Parathyroid adenoma (tissue), 2 donors: ENCODE measurements around the gene MAP3K10.

ENCODE experiments used
- H2AFZ ChIP-seq: fragments of 300-600 bp; sonication (generic); one replicate; pipeline ENCODE4 v1.7.0; 2017; ENCODE audit warnings: antibody characterized with exemption, mild to moderate bottlenecking
- H3K27ac ChIP-seq: fragments of 300-600 bp; sonication (generic); one replicate; pipeline ENCODE4 v1.7.0; 2017
- H3K27me3 ChIP-seq: fragments of 300-600 bp; sonication (generic); one replicate; pipeline ENCODE4 v1.7.0; 2017; ENCODE audit warnings: low read length; ENCODE audit not compliant: control insufficient read depth, insufficient read depth
- H3K36me3 ChIP-seq: fragments of 300-600 bp; sonication (generic); one replicate; pipeline ENCODE4 v1.7.0; 2017; ENCODE audit warnings: low read length; ENCODE audit not compliant: control insufficient read depth, insufficient read depth
- H3K4me1 ChIP-seq: fragments of 300-600 bp; sonication (generic); one replicate; pipeline ENCODE4 v1.7.0; 2017; ENCODE audit warnings: control low read depth
- H3K4me2 ChIP-seq: fragments of 300-600 bp; sonication (generic); one replicate; pipeline ENCODE4 v1.7.0; 2017; ENCODE audit warnings: low read length
- H3K4me3 ChIP-seq: fragments of 300-600 bp; sonication (generic); one replicate; pipeline ENCODE4 v1.7.0; 2017; ENCODE audit warnings: low read depth, low read length
- H3K79me2 ChIP-seq: fragments of 300-600 bp; sonication (generic); one replicate; pipeline ENCODE4 v1.7.0; 2017; ENCODE audit warnings: control low read depth
- H3K9ac ChIP-seq: fragments of 300-600 bp; sonication (generic); one replicate; pipeline ENCODE4 v1.7.0; 2017; ENCODE audit warnings: mild to moderate bottlenecking
- H3K9me3 ChIP-seq: fragments of 300-600 bp; sonication (generic); one replicate; pipeline ENCODE4 v1.7.0; 2017; ENCODE audit warnings: low read length; ENCODE audit not compliant: control insufficient read depth
- TF ChIP-seq, protein P1 (sequence below): fragments of 300-600 bp; sonication (generic); IDR thresholded peaks from one replicate; pipeline ENCODE4 v1.7.0; 2017; ENCODE audit warnings: antibody characterized with exemption, mild to moderate bottlenecking
- donor health status: primary hyperparathyroidism.

MAP3K10 gene

DNA sequence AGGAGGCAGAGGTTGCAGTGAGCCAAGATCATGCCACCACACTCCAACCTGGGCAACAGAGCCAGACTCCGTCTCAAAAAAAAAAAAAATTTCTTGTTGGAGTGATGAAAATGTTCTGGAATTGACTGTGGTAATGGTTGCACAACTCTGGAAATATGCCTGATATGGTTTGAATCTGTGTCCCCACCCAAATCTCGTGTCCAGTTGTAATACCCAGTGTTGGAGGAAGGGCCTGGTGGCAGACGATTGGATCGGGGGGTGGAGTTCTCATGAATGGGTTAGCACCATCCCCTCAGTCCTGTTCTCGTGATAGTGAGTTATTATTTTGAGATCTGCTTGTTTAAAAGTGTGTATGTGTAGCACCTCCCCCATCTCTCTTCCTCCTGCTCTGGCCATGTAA lies 41.1 kb upstream of the MAP3K10 start:
- Histone ChIP-seq H3K36me3 (no peaks in the 10 kb centered on the region), H3K4me3 (no peak overlapping the region), H3K4me2 (no peak overlapping the region), H3K9ac (no peak overlapping the region), H3K27me3 (no peaks in the 10 kb centered on the region), H3K27ac (no peak overlapping the region), H3K9me3 (no peaks in the 10 kb centered on the region), H2AFZ (no peak overlapping the region), H3K79me2 (no peaks in the 10 kb centered on the region), H3K4me1 (no peaks in the 10 kb centered on the region)
- TF ChIP-seq, protein P1, sequence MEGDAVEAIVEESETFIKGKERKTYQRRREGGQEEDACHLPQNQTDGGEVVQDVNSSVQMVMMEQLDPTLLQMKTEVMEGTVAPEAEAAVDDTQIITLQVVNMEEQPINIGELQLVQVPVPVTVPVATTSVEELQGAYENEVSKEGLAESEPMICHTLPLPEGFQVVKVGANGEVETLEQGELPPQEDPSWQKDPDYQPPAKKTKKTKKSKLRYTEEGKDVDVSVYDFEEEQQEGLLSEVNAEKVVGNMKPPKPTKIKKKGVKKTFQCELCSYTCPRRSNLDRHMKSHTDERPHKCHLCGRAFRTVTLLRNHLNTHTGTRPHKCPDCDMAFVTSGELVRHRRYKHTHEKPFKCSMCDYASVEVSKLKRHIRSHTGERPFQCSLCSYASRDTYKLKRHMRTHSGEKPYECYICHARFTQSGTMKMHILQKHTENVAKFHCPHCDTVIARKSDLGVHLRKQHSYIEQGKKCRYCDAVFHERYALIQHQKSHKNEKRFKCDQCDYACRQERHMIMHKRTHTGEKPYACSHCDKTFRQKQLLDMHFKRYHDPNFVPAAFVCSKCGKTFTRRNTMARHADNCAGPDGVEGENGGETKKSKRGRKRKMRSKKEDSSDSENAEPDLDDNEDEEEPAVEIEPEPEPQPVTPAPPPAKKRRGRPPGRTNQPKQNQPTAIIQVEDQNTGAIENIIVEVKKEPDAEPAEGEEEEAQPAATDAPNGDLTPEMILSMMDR, result no peak

DNA sequence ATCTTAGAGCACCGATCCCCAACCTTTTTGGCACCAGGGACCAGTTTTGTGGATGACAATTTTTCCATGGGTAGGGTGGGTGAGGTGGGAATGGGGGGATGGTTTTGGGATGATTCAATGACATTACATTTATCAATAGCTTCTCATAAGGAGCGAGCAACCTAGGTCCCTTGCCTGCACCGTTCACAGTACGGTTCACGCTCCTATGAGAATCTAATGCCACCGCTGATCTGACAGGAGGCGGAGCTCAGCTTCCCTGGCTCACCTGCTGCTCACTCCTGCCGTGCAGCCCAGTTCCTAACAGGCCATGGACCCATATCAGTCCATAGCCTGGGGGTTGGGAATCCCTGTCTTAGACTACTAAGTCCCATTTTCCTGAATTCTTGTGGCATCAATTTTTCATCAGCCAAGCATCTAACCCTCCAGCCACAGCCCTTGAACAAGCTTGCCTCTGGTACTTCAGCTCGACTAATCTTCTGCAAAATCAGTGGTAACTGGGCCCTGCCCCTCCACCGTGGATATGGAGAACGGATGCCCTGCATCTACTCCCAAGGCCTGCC lies 37.0 kb upstream of the MAP3K10 start:
- Histone ChIP-seq H3K27ac (no peak overlapping the region), H3K79me2 (no peaks in the 10 kb centered on the region), H3K36me3 (no peaks in the 10 kb centered on the region), H2AFZ (no peak overlapping the region), H3K4me1 (no peaks in the 10 kb centered on the region), H3K9ac (no peak overlapping the region), H3K9me3 (no peaks in the 10 kb centered on the region), H3K4me3 (no peak overlapping the region), H3K4me2 (no peak overlapping the region), H3K27me3 (no peaks in the 10 kb centered on the region)
- TF ChIP-seq, protein P1, result no peak

DNA sequence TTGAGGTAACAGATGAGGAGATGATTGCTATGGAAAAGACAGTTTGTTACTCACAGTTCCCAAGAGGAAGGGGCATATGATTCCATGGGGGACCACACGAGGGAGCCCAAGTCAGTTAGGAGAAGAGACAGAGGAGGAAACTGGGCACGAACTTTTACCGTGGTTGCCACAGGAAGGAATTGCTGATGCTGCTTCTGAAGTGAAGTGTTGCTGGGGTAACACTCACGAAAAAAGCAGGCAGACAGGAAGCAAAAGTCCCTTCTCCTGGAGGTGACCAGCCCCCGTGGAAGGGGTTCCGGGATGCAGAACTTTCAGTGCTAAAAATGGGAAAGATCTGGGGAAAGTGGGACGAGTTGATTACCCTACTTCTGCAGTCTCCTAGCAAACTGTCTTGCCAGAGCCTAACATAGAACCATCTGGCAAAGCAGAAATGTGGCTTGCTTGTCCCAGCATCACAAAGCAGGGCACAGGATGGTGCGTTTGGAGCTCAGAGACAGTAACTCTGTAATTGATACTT lies 35.4 kb upstream of the MAP3K10 start:
- Histone ChIP-seq H3K9ac (no peak overlapping the region), H3K27me3 (no peaks in the 10 kb centered on the region), H3K36me3 (no peaks in the 10 kb centered on the region), H3K79me2 (no peaks in the 10 kb centered on the region), H3K4me2 (no peak overlapping the region), H3K9me3 (no peaks in the 10 kb centered on the region), H2AFZ (no peak overlapping the region), H3K4me1 (no peaks in the 10 kb centered on the region), H3K27ac (no peak overlapping the region), H3K4me3 (no peak overlapping the region)
- TF ChIP-seq, protein P1, result no peak

DNA sequence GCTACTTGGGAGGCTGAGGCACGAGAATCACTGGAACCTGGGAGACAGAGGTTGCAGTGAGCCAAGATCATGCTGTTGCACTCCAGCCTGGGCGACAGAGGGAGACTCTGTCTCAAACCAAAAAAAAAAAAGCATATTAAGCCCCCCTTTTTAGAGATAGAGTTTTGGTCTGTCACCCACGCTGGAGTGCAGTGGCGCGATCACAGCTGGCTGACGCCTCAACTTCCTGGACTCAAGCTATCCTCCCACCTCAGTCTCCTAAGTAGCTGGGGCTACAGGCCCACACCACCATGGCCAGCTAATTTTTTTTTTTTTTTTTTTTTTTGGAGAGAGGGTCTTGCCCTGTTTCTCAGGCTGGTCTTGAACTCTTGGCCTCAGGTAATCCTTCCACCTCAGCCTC lies 34.2 kb upstream of the MAP3K10 start:
- Histone ChIP-seq H2AFZ (no peak overlapping the region), H3K27ac (no peak overlapping the region), H3K27me3 (no peaks in the 10 kb centered on the region), H3K9ac (no peak overlapping the region), H3K79me2 (no peaks in the 10 kb centered on the region), H3K36me3 (no peaks in the 10 kb centered on the region), H3K9me3 (no peaks in the 10 kb centered on the region), H3K4me3 (no peak overlapping the region), H3K4me1 (no peaks in the 10 kb centered on the region), H3K4me2 (no peak overlapping the region)
- TF ChIP-seq, protein P1, result no peak

DNA sequence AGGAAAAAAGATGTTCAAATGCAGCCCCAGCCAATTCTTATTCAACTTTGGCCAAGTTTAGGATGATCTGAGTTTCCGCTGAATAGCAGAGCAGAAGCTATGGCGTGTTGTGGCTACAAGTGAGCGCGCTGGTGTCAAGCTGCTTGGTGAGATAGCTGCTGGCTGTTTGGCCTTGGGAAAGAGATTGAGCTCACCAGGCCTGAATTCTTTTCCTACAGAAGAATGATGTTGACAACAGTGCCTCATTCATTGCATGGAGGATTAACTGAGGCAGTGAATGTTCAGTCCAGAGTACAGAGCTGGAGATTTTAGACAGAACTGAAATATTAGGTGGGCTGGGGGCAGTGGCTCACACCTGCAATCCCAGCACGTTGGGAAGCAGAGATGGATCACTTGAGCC lies 31.5 kb upstream of the MAP3K10 start:
- H3K9ac ChIP-seq, result no peak overlapping the region
- no peak overlapping the region for H3K27ac ChIP-seq
- no peaks in the 10 kb centered on the region for H3K4me1 ChIP-seq
- TF ChIP-seq, protein P1, result no peak
- H2AFZ ChIP-seq, result no peak overlapping the region
- H3K9me3 ChIP-seq, result no peaks in the 10 kb centered on the region
- H3K27me3 ChIP-seq, result no peaks in the 10 kb centered on the region
- no peak overlapping the region for H3K4me3 ChIP-seq
- no peaks in the 10 kb centered on the region for H3K79me2 ChIP-seq
- H3K4me2 ChIP-seq, result no peak overlapping the region
- no peaks in the 10 kb centered on the region for H3K36me3 ChIP-seq
